GM12801 (cell line): Measurements from ENCODE around the gene LYST.

Experiments used
- CTCF ChIP-seq: IDR thresholded peaks from one replicate; pipeline ENCODE4 v1.5.1; 2011; ENCODE audit warnings: control low read depth; ENCODE audit not compliant: insufficient read length; ENCODE audit errors: extremely low read depth

LYST gene

GRCh38 chr1:235675152-235675890 lies 191.4 kb downstream of the LYST start:
- no peak for TF ChIP-seq CTCF

GRCh38 chr1:235673981-235674380 lies 192.7 kb downstream of the LYST start:
- no peak for TF ChIP-seq CTCF

GRCh38 chr1:235671992-235672391 lies 194.7 kb downstream of the LYST start:
- no peak for TF ChIP-seq CTCF

GRCh38 chr1:235670157-235670776 lies 196.4 kb downstream of the LYST start:
- no peak for TF ChIP-seq CTCF

- TF ChIP-seq CTCF = no peak
These were observed 197.4 kb downstream of the LYST start for GRCh38 chr1:235669277-235669676.

GRCh38 chr1:235663628-235664027 lies 203.1 kb downstream of the LYST start:
- no peak for TF ChIP-seq CTCF

- TF ChIP-seq CTCF = no peak
These were observed 205.1 kb downstream of the LYST start for GRCh38 chr1:235661568-235661967.
